Bladder microvascular endothelial cell (primary cell): ENCODE results near the gene NME5. TPM values are rescaled to one million over a fixed set of nuclear protein-coding genes. Genes with fewer than 3 reads are reported as not detected.

Source experiments
- total RNA-seq: library from RNA; depleted of rRNA; stranded (reverse); fragments of >200 nt; gene quantifications from 2 replicates; pipeline ENCODE4 v1.2.3, GENCODE V29; 2014

The NME5 gene, protein sequence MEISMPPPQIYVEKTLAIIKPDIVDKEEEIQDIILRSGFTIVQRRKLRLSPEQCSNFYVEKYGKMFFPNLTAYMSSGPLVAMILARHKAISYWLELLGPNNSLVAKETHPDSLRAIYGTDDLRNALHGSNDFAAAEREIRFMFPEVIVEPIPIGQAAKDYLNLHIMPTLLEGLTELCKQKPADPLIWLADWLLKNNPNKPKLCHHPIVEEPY
- 0.65 and 1.7 TPM in 2 replicates for total RNA-seq

DNA sequence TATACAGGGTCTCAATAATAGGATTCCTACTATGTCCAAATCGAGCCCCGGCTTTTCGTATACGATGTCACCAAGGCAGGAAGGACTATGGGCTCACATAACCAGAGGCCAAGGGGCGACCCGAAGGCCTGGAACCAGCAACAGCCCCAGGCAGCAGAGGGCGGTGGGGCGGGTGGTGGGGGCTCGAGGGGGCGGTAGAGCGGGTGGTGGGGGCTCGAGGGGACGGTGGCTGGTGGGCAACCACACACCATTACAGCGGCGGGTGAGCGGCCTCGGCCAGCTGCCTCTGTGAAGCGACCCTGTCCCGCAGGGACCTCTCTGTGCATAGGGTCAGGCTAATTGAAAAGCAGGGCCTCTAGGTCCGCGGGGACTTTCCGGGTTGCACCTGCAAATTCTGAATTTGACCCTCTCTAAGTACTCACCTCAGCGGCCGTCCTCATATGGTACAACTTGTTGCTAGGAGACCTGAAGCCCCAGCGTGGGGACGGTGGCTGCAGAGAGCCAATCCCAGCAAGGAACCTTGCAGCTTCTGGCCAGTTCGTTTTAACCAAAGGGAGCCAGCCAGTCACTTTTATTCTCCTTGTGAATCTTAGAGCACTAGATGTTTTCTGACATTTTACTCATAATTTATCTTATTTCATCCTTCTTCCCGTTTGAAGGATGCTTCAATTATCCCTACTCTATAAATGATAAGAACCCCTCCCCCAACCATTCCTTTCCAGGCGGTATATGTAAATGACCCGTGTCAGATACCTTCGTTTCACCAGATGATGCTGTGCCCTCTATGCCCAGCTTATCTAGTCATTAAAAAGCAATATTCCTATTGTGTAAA lies at the start of gene NME5:
NME5 (minus strand) TSS at position 480 of the 832 bp plus-strand sequence. CDS start 648 bp downstream, outside the sequence.

DNA sequence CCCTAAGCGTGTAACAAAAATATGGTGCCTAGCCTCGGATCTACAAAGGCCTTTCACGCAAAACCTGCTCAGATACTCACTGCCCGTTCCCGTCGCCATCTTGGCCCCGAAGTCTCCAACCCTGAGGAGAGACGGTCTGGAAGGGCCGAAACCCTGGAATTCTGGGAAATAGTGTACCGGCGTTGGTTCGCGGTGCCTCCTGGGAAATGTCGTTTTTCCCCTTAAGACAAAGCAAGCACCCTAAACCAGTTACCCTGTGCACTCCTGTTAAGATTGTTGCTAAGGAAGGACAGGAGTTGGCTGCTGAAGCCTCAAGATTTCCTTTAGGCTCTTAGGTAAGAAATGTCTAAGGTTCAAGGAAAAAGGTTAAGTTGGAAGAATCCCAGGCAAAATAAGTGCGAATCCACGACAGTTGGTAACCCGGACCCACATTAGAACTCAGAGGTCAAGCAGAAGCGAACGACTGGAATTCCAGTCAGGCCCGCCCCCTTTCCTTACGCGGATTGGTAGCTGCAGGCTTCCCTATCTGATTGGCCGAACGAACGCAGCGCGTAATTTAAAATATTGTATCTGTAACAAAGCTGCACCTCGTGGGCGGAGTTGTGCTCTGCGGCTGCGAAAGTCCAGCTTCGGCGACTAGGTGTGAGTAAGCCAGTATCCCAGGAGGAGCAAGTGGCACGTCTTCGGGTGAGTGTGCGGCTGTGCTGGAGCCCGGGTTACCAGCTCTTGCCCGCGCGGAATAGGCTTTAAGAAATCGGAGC lies 39.5 kb upstream of the NME5 start, which contains the start of the genes BRD8 and KIF20A:
BRD8 (minus strand) TSS at position 115 of the 761 bp plus-strand sequence; CDS start at position 99, 16 bp downstream.
KIF20A (plus strand) TSS at position 597 of the 761 bp plus-strand sequence. CDS start 569 bp downstream, outside the sequence.

DNA sequence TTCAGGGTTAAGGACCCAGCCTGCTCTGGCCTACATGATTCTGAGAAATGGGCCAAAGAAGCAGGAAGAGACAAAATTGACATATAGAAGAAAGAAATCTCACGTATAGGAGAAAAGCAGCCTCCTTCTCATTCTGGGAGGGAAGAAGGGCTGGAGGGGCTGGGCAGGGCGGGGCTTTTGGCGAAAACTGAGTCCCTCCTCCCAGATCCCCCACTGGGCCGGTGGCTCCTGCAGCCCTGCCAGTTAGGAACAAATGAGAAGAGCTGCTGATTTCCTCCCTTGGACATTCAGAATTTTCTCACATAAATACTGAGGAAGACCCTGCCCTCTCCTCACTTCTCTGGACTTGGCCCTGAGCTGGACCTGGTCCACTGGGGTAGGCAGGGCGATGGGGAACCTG lies 55.5 kb downstream of the NME5 start, which contains the start of gene WNT8A:
WNT8A (plus strand) TSS at position 332 of the 400 bp plus-strand sequence. CDS start 95 bp downstream, outside the sequence.

Other genes with a start within 250 kb of the NME5 start
- not detected in 2 replicates for gene PKD2L2, start 250.0 kb downstream of the NME5 start, total RNA-seq
- gene FAM13B, start 106.3 kb downstream of the NME5 start, total RNA-seq, result 9.9 and 24.5 TPM in 2 replicates
- not detected in 2 replicates for gene WNT8A, start 55.4 kb downstream of the NME5 start, total RNA-seq
- 23.5 and 45.7 TPM in 2 replicates for gene BRD8, start 39.2 kb upstream of the NME5 start, total RNA-seq
- 43.3 and 65.7 TPM in 2 replicates for gene KIF20A, start 39.7 kb upstream of the NME5 start, total RNA-seq
- 18.3 and 35.9 TPM in 2 replicates for gene CDC23, start 73.9 kb upstream of the NME5 start, total RNA-seq
- not detected in 2 replicates for gene GFRA3, start 135.2 kb upstream of the NME5 start, total RNA-seq
- gene CDC25C, start 192.4 kb upstream of the NME5 start, total RNA-seq, result 3.7 and 8.1 TPM in 2 replicates
- 17.2 and 31.5 TPM in 2 replicates for gene FAM53C, start 198.8 kb upstream of the NME5 start, total RNA-seq
- 33.5 and 63.2 TPM in 2 replicates for gene KDM3B, start 213.3 kb upstream of the NME5 start, total RNA-seq